ENCODE data around the gene CMIP. TPM values are rescaled to one million over a fixed set of nuclear protein-coding genes. Genes with fewer than 3 reads are reported as not detected.
"Not testable (repeated sequence)": the region's sequence is repeated elsewhere in the genome, so short reads cannot be mapped to it uniquely, and the experiment has no call there.

Gene CMIP
- total RNA-seq, 2 experiments from 2014 or later: 65.4 to 76.7 TPM

GRCh38 chr16:81741430-81741770, 296.8 kb downstream of the CMIP start:
- H3K27ac Mint-ChIP-seq; H3K4me3 Mint-ChIP-seq; H3K36me3 Mint-ChIP-seq; ATAC-seq (ENCODE audit: low read depth); H3K9me3 Mint-ChIP-seq; H3K27me3 Mint-ChIP-seq; POLR2A ChIA-PET; DNase-seq: not testable (repeated sequence)
- H3K4me1 Mint-ChIP-seq: peaks cover 21% of the 10 kb centered on the region

- Mint-ChIP-seq H3K4me3 (no peak overlapping the region), H3K27ac (no peak overlapping the region), H3K27me3 (peaks cover under 1% of the 10 kb centered on the region), H3K4me1 (peaks cover 21% of the 10 kb centered on the region), H3K9me3 (no peaks in the 10 kb centered on the region), H3K36me3 (no peaks in the 10 kb centered on the region)
- DNase-seq (no peak), ATAC-seq (ENCODE audit: low read depth) (no peak)
- POLR2A ChIA-PET: no interaction called here
Measured at GRCh38 chr16:81744385-81744784, 299.8 kb downstream of the CMIP start.

- peaks cover 2% of the 10 kb centered on the region for H3K27me3 Mint-ChIP-seq
- ATAC-seq (ENCODE audit: low read depth): no peak
- H3K27ac Mint-ChIP-seq: no peak overlapping the region
- no peaks in the 10 kb centered on the region for H3K9me3 Mint-ChIP-seq
- POLR2A ChIA-PET: no interaction called here
- no peaks in the 10 kb centered on the region for H3K36me3 Mint-ChIP-seq
- no peak overlapping the region for H3K4me3 Mint-ChIP-seq
- H3K4me1 Mint-ChIP-seq: peaks cover 21% of the 10 kb centered on the region
- no peak for DNase-seq
Measured at GRCh38 chr16:81744911-81745310, 300.3 kb downstream of the CMIP start.

- H3K4me3 Mint-ChIP-seq: peak overlapping the region; percentile 85
- H3K9me3 Mint-ChIP-seq: no peaks in the 10 kb centered on the region
- no peaks in the 10 kb centered on the region for H3K36me3 Mint-ChIP-seq
- H3K4me1 Mint-ChIP-seq: peaks cover 18% of the 10 kb centered on the region
- DNase-seq: peak; percentile 75
- POLR2A ChIA-PET: no interaction called here
- H3K27ac Mint-ChIP-seq: peak overlapping the region; percentile 86
- H3K27me3 Mint-ChIP-seq: peaks cover 4% of the 10 kb centered on the region
- ATAC-seq (ENCODE audit: low read depth): peak; percentile 80
Measured at GRCh38 chr16:81745704-81746558, 301.3 kb downstream of the CMIP start.

GRCh38 chr16:81746566-81746965, 302.0 kb downstream of the CMIP start:
- no peak overlapping the region for H3K27ac Mint-ChIP-seq
- no peaks in the 10 kb centered on the region for H3K9me3 Mint-ChIP-seq
- ATAC-seq (ENCODE audit: low read depth) (no peak), DNase-seq (no peak)
- peaks cover 9% of the 10 kb centered on the region for H3K27me3 Mint-ChIP-seq
- H3K4me3 Mint-ChIP-seq: peak overlapping the region; percentile 85
- POLR2A ChIA-PET: no interaction called here
- H3K36me3 Mint-ChIP-seq: no peaks in the 10 kb centered on the region
- peaks cover 16% of the 10 kb centered on the region for H3K4me1 Mint-ChIP-seq

GRCh38 chr16:81748476-81749198, 304.0 kb downstream of the CMIP start:
- ATAC-seq (ENCODE audit: low read depth) (peak; percentile 59), DNase-seq (no peak)
- H3K27ac Mint-ChIP-seq: no peak overlapping the region
- no peaks in the 10 kb centered on the region for H3K9me3 Mint-ChIP-seq
- peaks cover 18% of the 10 kb centered on the region for H3K4me1 Mint-ChIP-seq
- peak overlapping the region; percentile 54 for H3K4me3 Mint-ChIP-seq
- H3K27me3 Mint-ChIP-seq: peaks cover 9% of the 10 kb centered on the region
- H3K36me3 Mint-ChIP-seq: no peaks in the 10 kb centered on the region
- POLR2A ChIA-PET: interaction anchor here (0.8 kb wide), 1 partner anchor 128 kb away, joined by 3 read pairs; no protein-coding TSS in a partner anchor

GRCh38 chr16:81752225-81752875, 307.7 kb downstream of the CMIP start:
- DNase-seq: no peak
- peaks cover 21% of the 10 kb centered on the region for H3K4me1 Mint-ChIP-seq
- peaks cover 9% of the 10 kb centered on the region for H3K27me3 Mint-ChIP-seq
- no peak overlapping the region for H3K27ac Mint-ChIP-seq
- POLR2A ChIA-PET: no interaction called here
- H3K36me3 Mint-ChIP-seq: no peaks in the 10 kb centered on the region
- H3K9me3 Mint-ChIP-seq: no peaks in the 10 kb centered on the region
- ATAC-seq (ENCODE audit: low read depth): peak; percentile 37
- H3K4me3 Mint-ChIP-seq: peak overlapping the region; percentile 45

- ATAC-seq (ENCODE audit: low read depth) (no peak), DNase-seq (no peak)
- POLR2A ChIA-PET: no interaction called here
- Mint-ChIP-seq H3K27ac (no peak overlapping the region), H3K9me3 (no peaks in the 10 kb centered on the region), H3K4me1 (peaks cover 21% of the 10 kb centered on the region), H3K36me3 (no peaks in the 10 kb centered on the region), H3K4me3 (no peak overlapping the region), H3K27me3 (peaks cover 9% of the 10 kb centered on the region)
Measured at GRCh38 chr16:81752876-81753227, 308.2 kb downstream of the CMIP start.

- H3K4me3 Mint-ChIP-seq: no peak overlapping the region
- H3K27me3 Mint-ChIP-seq: peaks cover 9% of the 10 kb centered on the region
- ATAC-seq (ENCODE audit: low read depth): no peak
- POLR2A ChIA-PET: no interaction called here
- H3K36me3 Mint-ChIP-seq: no peaks in the 10 kb centered on the region
- H3K27ac Mint-ChIP-seq: no peak overlapping the region
- DNase-seq: no peak
- no peaks in the 10 kb centered on the region for H3K9me3 Mint-ChIP-seq
- H3K4me1 Mint-ChIP-seq: peaks cover 15% of the 10 kb centered on the region
Measured at GRCh38 chr16:81754858-81755257, 310.2 kb downstream of the CMIP start.

GRCh38 chr16:81755915-81756614, 311.5 kb downstream of the CMIP start:
- H3K4me1 Mint-ChIP-seq: peaks cover 15% of the 10 kb centered on the region
- no peak for ATAC-seq (ENCODE audit: low read depth)
- peaks cover 6% of the 10 kb centered on the region for H3K27me3 Mint-ChIP-seq
- no peak for DNase-seq
- no peak overlapping the region for H3K4me3 Mint-ChIP-seq
- no peaks in the 10 kb centered on the region for H3K36me3 Mint-ChIP-seq
- H3K27ac Mint-ChIP-seq: no peak overlapping the region
- H3K9me3 Mint-ChIP-seq: no peaks in the 10 kb centered on the region
- POLR2A ChIA-PET: no interaction called here

- ATAC-seq (ENCODE audit: low read depth) (no peak), DNase-seq (no peak)
- Mint-ChIP-seq H3K4me1 (peaks cover 15% of the 10 kb centered on the region), H3K4me3 (no peak overlapping the region), H3K9me3 (no peaks in the 10 kb centered on the region), H3K27me3 (peaks cover 2% of the 10 kb centered on the region), H3K36me3 (no peaks in the 10 kb centered on the region), H3K27ac (no peak overlapping the region)
- POLR2A ChIA-PET: no interaction called here
Measured at GRCh38 chr16:81756615-81757356, 312.2 kb downstream of the CMIP start.

- POLR2A ChIA-PET: no interaction called here
- DNase-seq (no peak), ATAC-seq (ENCODE audit: low read depth) (no peak)
- Mint-ChIP-seq H3K4me1 (peaks cover 12% of the 10 kb centered on the region), H3K9me3 (no peaks in the 10 kb centered on the region), H3K27me3 (peaks cover 7% of the 10 kb centered on the region), H3K36me3 (no peaks in the 10 kb centered on the region), H3K4me3 (no peak overlapping the region), H3K27ac (no peak overlapping the region)
Measured at GRCh38 chr16:81758376-81758775, 313.8 kb downstream of the CMIP start.
